ENCODE measurements around the gene MBOAT2. TPM values are rescaled to one million over a fixed set of nuclear protein-coding genes. Genes with fewer than 3 reads are reported as not detected.

The MBOAT2 gene
- total RNA-seq, 4 donors from 2014 or later = 0.83 to 5.8 (median 3.9) TPM

GRCh38 chr2:8872821-8873432, 130.6 kb downstream of the MBOAT2 start:
- no peaks in the 10 kb centered on the region for H3K27me3 ChIP-seq
- intact Hi-C loops (cut with DNase I; ENCODE audit: low total_unique reads) (loop anchor here (5.0 kb wide), 1 partner anchor 269 kb away; no protein-coding TSS in a partner anchor), in situ Hi-C loops (cut with MboI; ENCODE audit: low sequenced_read_pairs in 4 of 4) (loop anchor here in 2 of 4 donors (10.0 kb wide), 1 partner anchor 262 kb away; no protein-coding TSS in a partner anchor)
- no peak overlapping the region for H3K27ac ChIP-seq
- H3K4me3 ChIP-seq = no peak overlapping the region
- DNase-seq = no peak
- no peak for ATAC-seq
- H3K4me1 ChIP-seq = no peaks in the 10 kb centered on the region
- TF ChIP-seq CTCF (IDR thresholded peaks at IDR 0.05 in 4 of 5, conservative IDR thresholded peaks at IDR 0.05 in 1 of 5) = peak in 4 of 5 experiments; percentile 14 to 45 (median 28)
- TF ChIP-seq POLR2A (IDR thresholded peaks at IDR 0.05) = no peak
- H3K9me3 ChIP-seq = no peaks in the 10 kb centered on the region
- H3K36me3 ChIP-seq = no peaks in the 10 kb centered on the region

- in situ Hi-C loops (cut with MboI; ENCODE audit: low sequenced_read_pairs in 4 of 4) (loop anchor here in 2 of 4 donors (10.0 kb wide), 1 partner anchor 264 kb away; no protein-coding TSS in a partner anchor), intact Hi-C loops (cut with DNase I; ENCODE audit: low total_unique reads) (loop anchor here (5.0 kb wide), 1 partner anchor 272 kb away; no protein-coding TSS in a partner anchor)
- Histone ChIP-seq H3K27me3 (no peaks in the 10 kb centered on the region), H3K4me1 (no peaks in the 10 kb centered on the region), H3K27ac (no peak overlapping the region), H3K36me3 (no peaks in the 10 kb centered on the region), H3K4me3 (no peak overlapping the region), H3K9me3 (no peaks in the 10 kb centered on the region)
- DNase-seq (no peak), ATAC-seq (no peak)
- TF ChIP-seq POLR2A (IDR thresholded peaks at IDR 0.05) (no peak), CTCF (IDR thresholded peaks at IDR 0.05 in 4 of 5, conservative IDR thresholded peaks at IDR 0.05 in 1 of 5) (no peak)
These were observed 133.0 kb downstream of the MBOAT2 start for GRCh38 chr2:8870441-8870840.

DNA sequence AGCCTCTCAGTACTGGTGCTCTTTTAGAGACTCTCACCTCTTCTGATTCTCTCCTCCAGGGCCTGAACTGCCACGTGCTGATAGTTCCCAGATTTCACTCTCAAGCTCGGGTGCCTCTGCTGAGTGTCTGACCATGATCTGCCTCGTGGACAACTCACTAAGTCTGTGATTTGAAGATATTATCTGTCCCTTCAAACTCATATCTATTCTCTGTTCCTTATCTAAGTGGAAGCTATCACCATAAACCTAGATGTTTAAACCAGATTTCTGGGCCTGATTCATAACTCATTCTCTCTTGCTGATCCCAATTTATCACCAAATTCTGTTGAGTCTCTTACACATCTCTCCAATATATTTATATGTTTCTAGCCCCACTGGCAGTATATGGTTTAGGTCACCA, 136.1 kb downstream of the MBOAT2 start:
- no peak overlapping the region for H3K4me3 ChIP-seq
- H3K4me1 ChIP-seq = no peaks in the 10 kb centered on the region
- in situ Hi-C loops (cut with MboI; ENCODE audit: low sequenced_read_pairs in 4 of 4) = no loop called here
- ATAC-seq = no peak
- TF ChIP-seq POLR2A (IDR thresholded peaks at IDR 0.05) (no peak), CTCF (IDR thresholded peaks at IDR 0.05 in 4 of 5, conservative IDR thresholded peaks at IDR 0.05 in 1 of 5) (no peak)
- DNase-seq = no peak
- H3K36me3 ChIP-seq = no peaks in the 10 kb centered on the region
- H3K27me3 ChIP-seq = no peaks in the 10 kb centered on the region
- H3K27ac ChIP-seq = no peak overlapping the region
- no peaks in the 10 kb centered on the region for H3K9me3 ChIP-seq
- intact Hi-C loops (cut with DNase I; ENCODE audit: low total_unique reads) = no loop called here

- ATAC-seq (no peak), DNase-seq (no peak)
- Histone ChIP-seq H3K36me3 (no peaks in the 10 kb centered on the region), H3K27me3 (no peaks in the 10 kb centered on the region), H3K4me1 (no peaks in the 10 kb centered on the region), H3K4me3 (no peak overlapping the region), H3K27ac (no peak overlapping the region), H3K9me3 (no peaks in the 10 kb centered on the region)
- in situ Hi-C loops (cut with MboI; ENCODE audit: low sequenced_read_pairs in 4 of 4) (no loop called here), intact Hi-C loops (cut with DNase I; ENCODE audit: low total_unique reads) (no loop called here)
- TF ChIP-seq POLR2A (IDR thresholded peaks at IDR 0.05) (no peak), CTCF (IDR thresholded peaks at IDR 0.05 in 4 of 5, conservative IDR thresholded peaks at IDR 0.05 in 1 of 5) (no peak)
These were observed 140.0 kb downstream of the MBOAT2 start for GRCh38 chr2:8863331-8863953.
